OCI-M2 (cell line): Measurements from ENCODE around the gene CELF1.
A peak's percentile ranks its signal among the peaks of the same experiment; 100 is the strongest.

Source experiments
- DNase-seq: peaks from one replicate; lab custom pipeline; 2025; ENCODE audit not compliant: unreplicated experiment; lab: John Stamatoyannopoulos, UW

CELF1 gene

GRCh38 chr11:47552566-47553405, at the start of gene CELF1:
CELF1 (minus strand) TSS chr11:47553132; CDS start chr11:47499523, 53,609 bp downstream.
- DNase-seq = no peak

DNA sequence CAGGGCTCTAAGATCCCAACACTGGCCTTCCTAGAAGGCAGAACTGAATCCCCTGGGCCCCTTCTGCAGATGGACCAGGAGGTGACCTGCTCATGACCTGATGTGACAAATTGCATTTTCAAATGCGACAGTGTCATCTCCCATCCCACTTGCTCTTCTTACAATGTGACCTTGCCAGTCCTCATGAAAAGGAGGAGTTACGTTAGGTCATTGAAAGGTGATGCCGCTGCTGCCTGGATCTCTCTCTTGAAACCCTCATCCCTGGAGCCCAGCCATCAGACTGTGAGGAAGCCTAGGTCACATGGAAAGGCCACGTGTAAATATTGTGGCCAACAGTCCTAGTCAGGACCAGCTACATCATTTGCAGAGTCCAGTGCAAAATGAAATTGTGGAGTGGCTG, 47.0 kb upstream of the CELF1 start:
- DNase-seq = no peak

GRCh38 chr11:47595967-47596366, 43.0 kb upstream of the CELF1 start:
- no peak for DNase-seq

DNA sequence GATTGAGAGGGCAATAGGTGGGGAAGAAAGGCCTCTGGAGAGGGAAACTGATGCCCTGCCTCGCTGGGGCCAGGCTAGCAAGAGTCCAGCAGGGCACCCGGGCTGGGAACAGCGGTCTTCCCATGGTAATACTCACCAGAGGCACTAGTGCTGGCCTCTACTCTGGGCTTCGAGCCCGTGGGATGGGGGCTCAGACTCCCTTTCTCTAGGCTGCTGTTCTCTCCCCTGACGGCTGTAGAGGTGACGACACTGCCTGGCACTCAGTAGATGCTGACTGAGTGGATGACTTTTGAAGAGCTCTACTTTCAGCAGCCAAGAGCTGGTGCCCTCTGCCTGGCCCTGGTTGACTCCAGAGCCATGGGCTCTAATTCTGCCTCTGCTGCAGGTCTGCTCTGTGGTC, 42.1 kb upstream of the CELF1 start:
- DNase-seq = no peak

GRCh38 chr11:47593934-47594855, 41.3 kb upstream of the CELF1 start, which contains the start of gene C1QTNF4:
C1QTNF4 (minus strand) TSS chr11:47594411; CDS start chr11:47590810, 3,601 bp downstream.
- no peak for DNase-seq

- DNase-seq = no peak
These were observed 40.6 kb upstream of the CELF1 start for GRCh38 chr11:47593492-47593933.

- no peak for DNase-seq
These were observed 40.0 kb upstream of the CELF1 start for GRCh38 chr11:47592970-47593369.

DNA sequence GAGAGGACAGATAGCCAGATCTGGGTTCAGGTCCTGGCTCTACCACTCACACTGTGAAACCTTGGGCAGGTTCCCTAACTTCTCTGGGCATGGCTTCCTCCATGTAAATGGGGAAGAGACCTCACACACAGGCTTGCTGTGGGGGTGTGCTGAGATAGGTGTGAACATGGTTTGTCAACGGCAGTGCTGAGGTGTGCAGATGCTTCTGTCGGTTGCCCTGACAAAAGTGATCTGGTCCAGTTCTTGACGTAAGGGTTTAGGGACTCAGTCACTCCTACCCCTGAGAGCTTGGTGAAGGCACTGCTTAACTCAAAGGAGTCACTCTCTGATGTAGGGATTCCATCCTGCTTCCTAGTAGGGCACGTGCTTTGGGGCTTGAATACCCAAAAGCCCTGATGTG, 39.3 kb upstream of the CELF1 start:
- no peak for DNase-seq

- no peak for DNase-seq
These were observed 38.8 kb upstream of the CELF1 start for GRCh38 chr11:47591764-47592163.

- no peak for DNase-seq
These were observed 37.3 kb upstream of the CELF1 start for GRCh38 chr11:47589977-47590861.

- DNase-seq = no peak
These were observed 36.6 kb upstream of the CELF1 start for GRCh38 chr11:47589584-47589976.

DNA sequence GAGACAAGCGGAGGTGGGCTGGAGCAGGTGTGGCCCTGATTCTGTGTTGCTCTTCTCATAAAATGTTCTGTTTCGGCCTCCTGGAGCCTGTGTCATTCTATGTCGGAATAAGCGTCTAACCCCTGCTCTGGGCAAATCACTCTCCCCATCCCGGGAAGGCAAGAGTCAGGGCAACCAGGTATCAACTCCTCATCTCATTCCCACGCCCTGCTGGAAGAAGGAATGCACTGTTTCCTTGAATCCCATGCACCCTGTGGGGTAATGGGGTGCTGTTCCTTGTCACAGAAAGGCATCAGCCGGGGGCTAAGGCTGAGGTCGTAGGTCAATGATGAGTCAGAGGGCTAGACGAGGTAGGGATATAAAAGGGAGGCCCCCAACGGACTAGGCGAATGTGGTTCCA, 36.2 kb upstream of the CELF1 start:
- no peak for DNase-seq

GRCh38 chr11:47587723-47588326, 34.9 kb upstream of the CELF1 start:
- DNase-seq = no peak

- DNase-seq = no peak
These were observed 34.2 kb upstream of the CELF1 start for GRCh38 chr11:47587039-47587716.

DNA sequence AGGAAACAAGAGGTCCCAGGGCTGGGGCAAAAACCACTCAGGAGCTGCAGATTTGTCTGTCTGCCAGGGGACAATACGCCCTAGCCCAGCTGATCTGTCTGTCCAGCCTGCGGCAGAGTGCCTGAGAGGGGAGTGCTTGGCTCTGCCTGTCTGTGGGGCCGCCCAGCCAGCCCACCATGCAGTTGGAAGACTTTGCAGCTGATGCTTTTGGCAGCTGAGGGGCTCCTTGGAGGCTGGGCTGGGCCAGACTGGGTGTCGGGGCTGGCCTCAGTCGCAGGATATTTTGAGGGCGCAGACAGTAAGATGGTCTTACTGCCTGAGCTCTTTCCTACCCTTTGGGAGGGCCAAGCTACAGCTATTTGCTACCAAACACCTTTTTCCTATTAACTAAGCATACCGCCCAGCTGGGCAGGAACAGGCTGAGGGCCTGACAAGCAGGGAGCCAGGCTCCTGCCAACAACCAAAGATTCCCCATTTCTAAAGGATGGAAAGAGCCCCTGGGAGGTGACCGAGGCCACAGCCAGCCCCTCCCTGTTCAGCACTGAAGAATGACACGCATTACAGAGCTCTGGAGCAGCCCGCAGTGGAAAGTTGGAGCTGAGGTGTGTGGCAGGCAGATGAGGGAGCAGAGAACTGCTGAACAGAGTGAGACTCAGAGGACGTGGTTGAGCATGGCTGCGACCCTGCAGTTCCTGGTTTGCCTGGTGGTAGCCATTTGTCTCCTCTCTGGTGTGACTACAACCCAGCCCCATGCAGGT, 33.3 kb upstream of the CELF1 start, which contains the start of gene FAM180B:
FAM180B (plus strand) TSS at position 581 of the 758 bp plus-strand sequence; CDS start at position 672, 91 bp downstream.
- DNase-seq = no peak

DNA sequence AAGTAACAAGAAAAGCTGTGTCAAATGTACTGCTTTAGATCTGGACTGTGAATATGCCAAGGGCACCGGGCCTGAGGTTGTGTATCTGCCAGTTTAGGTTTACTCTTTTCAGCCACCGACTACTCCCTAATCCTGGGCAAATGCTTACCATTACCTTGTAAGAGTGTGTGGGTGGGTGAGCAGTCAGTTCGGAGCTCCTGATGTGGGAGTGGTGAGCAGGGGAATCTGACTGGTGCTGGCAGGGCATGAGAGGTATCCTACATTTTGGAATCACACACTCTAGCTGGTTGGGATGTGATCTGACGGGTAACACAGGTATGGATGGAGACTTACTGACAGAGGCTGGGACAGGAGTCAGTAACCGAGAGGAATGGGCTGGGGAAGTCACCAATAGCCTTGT, 30.9 kb upstream of the CELF1 start:
- no peak for DNase-seq

DNA sequence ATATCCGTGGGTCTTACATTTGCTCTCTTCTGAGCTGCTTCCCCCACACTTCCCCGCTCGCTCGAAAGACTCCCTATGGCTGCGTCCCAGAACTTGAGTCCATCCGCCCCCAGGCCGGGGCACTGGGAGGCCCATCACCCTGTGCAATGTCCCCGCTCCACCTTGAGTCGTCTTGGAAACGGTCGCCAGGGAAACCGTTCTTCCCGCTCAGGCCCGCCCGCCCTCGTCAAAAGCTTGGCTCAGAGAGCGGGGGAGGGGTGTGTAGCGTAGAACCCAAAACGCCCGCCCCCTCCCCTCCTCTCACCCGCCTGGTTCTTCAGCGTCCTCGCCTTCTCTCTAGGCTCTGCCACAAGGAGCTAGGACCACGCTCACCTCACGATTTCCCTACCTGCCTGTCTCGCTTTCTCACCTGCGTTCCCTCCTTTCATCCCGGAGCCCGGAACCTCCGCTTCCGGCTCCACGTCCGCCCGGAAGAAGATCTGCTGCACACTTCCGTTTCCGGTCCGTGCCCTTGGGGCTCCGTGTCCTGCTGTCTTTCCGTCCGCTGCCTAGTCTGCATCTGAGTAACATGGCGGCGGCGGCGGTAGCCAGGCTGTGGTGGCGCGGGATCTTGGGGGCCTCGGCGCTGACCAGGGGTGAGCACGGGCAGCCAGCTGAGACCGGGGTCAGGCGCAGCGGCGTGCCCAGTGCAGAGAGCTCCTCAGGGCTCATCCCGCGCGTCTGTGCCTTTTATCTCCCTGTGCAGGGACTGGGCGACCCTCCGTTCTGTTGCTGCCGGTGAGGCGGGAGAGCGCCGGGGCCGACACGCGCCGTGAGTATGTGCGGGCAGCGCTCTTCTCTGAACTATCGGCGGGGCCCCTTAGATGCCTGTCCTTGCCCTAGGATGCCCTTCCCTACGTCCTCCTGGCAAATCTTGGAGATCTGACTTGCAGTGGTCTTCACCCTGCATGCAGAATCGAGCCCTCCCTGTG, 25.9 kb upstream of the CELF1 start, which contains the start of the genes KBTBD4 and NDUFS3:
KBTBD4 (minus strand) TSS at position 447 of the 971 bp plus-strand sequence; CDS start at position 428, 19 bp downstream.
NDUFS3 (plus strand) TSS at position 551 of the 971 bp plus-strand sequence; CDS start at position 569, 18 bp downstream.
- DNase-seq = peak; percentile 80
